HG03354 (cell line): ENCODE results near the gene KRTAP12-1.

Experiments used
- ATAC-seq: cut with Tn5 transposase; IDR thresholded peaks from one replicate; pipeline ENCODE4 v1.9.1; 2021; ENCODE audit warnings: mild to moderate bottlenecking; ENCODE audit not compliant: unreplicated experiment, poor library complexity, severe bottlenecking

Gene KRTAP12-1

DNA sequence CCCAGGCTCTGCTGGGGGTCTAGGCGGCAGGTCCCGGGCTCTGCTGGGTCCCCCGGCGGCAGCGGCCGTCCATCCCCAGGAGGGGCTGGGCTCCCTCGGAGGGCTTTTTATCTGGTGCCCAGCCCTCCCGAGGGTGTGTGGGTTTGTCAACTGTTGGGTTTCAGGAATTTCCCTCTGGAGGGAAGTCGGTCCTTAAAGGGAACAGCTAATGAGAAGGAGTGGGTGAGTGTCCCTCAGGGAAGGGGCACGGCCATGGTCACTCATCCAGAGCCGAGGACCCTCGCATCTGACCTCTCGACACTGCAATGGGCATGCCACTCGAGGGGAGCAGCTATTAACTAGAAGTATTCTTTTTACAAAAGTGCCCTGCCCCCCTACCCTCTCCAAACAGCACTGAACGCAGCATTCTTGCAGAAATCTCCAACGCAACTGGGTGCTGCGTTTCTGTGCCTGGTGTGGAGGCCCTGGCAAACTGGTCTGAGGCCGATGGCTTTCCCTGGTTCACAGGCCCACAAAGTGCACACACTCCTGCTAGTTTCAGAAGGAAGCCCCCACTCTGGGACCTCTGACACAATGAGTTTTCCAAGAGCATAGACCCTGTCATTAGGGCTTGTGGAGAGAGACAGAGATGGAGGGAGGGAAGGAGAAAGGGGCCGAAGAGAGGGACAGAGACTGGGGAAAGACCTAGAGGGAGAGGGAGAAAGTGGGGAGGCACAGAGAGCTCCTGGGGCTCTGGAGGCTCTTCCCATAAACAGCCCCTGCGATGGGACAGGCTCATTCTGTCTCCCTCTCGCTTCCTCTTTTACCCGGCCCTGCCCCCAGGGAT, 30.5 kb upstream of the KRTAP12-1 start:
- ATAC-seq, result no peak

DNA sequence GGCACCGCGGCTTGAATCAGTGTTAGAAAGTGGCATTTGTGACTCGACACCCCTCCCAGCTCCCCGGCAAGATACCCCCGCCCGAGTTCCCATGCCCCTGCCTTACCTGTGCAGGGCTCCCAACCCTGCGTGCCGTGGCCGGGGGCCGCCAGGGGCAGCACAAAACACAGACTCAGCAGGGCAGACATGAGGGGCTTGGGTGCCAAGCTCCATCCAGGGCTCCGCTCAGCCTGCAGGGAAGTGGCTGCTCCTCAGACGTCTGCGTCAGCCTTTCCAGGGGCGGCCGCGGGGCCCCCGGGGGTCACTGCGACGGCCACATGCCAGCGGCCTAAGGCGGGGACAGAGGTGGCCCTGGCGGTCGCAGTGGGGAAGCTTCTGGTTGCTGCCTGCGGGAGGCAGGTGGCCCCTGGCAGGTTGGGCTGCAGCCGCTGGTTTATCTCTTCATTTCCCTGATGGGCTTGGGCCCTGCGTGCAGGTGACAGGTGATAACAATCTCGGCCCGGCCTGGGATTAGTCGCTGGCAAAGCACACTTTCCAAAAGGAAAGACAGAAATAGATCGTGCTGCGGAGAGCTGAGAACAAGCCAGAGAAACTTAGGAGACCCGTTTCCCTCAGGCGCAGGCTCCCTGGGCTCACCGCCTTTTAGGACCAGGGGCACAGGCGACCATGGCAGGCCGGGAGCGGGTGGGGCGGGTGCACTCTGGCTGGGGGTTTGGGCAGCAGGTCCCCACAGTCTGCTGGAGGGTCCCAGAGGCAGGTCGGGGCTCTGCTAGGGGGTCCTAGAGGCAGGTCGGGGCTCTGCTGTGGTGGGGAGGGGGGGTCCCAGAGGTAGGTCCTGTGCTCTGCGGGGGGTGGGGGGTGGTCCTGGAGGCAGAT, 29.6 kb upstream of the KRTAP12-1 start, which contains the start of gene TSPEAR:
TSS of gene TSPEAR (minus strand) at position 246 of the 876 bp plus-strand sequence. CDS start at position 188, 58 bp downstream.
- ATAC-seq, result no peak

DNA sequence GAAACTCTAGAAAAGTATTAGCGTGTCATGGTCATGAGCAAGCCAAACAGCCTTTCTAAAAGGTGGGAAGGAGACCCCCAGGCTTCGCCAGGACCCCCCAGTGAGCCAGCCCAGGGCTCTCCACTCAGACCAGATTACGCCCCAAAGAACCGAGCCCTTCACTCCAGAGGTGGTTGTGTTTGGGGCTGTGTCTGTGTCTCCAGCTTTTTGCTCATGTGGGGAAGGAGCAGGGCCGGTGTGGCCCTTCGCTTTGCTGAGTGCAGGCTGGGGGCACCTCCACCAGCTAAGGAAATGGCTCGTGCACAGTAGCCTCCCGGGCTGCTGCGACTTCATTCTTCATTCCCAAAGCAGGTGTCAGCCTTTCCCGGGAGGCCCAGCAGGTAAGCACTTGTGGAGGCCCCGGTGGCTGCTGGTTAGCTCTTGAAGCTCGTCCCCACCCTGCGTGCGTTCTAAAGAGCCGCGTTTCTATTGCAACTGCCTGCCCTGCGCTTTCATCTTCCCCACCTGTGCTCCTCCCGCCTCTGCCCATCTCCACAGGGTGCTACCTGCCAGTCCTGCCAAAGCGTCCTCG, 28.9 kb upstream of the KRTAP12-1 start:
- no peak for ATAC-seq

DNA sequence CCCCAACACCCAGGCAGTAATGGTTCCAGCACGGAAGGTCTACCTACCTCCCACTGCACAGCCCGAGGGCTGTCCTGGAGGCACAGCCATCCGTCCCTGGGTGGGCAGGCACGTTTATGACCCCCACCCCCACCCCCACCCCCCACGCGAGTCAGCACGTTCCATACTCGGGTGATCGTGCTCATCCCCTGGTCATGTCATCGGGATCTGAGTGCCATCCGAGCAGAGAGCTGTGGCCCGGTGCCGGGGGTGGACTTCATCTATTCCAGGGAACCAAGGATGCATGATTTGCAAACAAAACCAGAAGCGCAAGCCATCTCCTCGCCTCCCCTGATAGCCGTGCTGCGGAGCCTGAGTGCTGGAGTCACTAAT, 28.3 kb upstream of the KRTAP12-1 start:
- no peak for ATAC-seq

DNA sequence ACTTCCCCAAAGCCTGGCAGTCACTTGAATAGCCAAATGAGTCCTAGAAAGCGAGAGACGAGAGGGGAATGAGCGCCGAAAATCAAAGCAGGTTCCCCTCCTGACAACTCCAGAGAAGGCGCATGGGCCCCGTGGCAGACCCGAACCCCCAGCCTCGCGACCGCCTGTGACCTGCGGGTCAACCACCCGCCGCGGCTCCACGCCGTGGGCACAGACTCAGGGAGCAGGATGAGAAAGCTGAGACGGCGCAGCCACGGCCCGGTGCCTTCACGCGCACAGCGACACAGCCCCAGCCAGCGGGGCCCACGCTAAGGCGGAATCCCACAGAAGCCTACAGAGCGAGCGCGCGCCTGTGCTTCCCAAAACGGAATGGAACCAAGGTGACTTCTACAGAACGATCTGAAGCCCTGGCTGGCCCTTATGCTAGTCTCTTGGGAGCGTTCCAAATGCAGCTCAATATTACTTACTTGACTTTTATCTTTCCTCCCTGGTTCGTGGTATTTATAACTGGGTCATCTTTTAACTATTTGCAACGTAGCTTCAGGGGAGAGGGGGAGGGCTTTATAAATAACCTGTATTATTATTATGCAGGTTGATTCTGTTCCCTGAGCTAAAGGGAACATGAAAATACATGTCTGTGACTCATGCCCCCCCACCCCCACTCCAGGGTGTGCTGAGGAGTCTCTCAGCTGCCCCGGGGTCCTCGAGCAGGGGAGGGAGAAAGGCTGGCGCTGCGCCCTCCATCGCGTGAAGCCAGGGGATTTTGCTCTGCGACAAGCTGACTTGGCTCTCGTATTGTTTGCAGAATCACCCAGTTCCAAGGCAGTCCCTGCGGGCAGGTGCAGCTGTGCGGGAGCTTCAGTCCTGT, 27.7 kb upstream of the KRTAP12-1 start:
- ATAC-seq, result no peak

DNA sequence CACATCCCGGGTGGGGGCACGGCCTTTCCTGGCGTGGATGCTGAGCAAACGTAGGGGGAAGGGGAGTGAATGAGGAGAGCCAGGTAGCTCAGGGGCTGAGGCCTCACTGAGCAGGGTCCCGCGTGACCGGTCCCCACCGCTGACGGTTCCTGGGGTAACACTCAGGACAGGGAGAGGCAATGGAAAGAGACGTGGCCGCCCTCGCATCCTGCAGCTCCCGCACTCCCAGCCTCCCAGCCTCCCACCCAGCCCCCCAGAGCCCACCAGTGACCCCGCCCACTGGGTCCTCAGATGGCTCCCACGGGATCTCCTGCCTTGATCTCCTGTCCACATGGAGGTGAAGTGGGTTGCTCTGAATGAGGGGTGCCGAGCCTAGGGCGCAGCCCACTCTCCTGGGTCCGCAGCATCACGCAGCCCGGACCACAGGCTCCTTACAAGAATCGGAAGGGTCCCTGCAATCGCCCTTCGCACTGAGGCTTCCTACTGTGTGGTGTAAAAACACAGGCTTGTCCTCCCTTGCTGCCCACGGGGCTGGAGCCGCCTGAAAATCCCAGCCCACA, 27.0 kb upstream of the KRTAP12-1 start:
- no peak for ATAC-seq

DNA sequence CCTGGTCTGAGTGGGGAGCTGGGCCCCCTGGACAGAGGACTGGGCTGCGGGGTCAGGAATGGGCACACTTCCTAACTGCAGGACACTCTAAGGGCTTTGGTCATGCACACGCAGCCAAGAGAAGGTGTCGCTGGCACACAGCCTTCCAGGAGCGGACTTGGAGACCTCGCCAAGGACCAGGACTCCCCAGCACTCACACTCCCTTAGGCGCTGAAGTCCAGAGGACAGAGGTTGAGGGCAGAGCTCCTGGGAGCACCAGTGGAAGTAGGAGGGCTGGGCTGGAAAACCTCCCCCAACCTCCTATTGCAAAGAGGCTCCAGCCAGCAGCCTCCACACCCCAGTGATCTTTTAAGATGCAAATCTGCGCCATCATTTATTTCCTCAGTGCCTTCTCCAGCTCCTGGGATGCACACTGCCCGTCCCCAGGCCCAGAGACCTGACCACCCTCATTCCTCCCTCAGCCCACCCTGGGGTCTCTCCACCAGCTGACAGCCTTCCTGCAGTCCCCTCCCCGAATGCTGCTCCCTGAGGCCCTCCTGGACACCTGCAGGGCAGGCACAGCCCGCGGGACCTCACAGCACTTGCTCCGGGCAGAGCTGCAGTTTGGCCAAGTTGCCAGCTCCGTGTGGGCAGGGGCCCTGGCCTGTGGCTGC, 26.4 kb upstream of the KRTAP12-1 start:
- no peak for ATAC-seq

DNA sequence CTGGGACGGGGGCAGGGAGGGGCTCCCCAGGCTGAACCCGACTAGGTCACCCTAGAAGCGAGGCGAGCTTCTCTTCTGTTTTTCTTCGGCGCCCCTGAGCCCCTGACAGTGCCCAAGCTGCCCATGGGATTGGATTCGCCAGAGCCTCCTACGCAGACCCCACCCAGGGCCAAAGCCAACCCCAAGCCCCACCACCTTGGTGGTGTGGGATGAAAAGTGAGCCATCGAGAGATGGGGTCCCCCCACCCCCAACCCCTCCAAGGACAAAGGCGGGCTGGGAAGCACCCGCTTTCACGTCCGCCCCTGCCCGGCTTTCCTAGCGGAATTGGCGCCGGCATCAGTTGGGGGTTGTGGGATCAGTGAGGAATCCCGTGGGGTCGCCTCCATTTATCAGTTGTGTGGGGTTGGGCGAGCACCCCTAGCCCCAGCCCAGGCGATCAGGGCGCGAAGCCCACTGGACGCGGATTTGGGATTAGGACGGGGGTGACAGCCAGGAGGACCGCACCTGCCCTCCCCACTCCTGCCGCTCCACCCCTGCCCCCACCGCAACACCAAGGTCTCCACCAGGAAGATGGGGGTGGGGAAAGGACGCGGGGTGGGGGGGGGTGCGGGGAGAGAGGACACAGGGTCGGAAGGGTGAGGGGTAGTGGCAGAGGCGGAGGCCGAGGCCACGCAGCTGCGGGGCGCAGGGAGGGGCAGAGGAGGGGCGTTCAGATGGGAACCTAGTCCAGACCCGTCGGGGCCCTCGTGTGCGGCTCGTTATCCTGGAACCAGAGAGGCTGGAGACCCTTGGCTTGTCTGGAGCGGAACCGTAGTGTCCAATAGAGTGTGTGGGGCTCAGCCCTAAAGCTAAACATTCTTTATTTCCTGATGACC, 25.0 kb upstream of the KRTAP12-1 start:
- no peak for ATAC-seq

DNA sequence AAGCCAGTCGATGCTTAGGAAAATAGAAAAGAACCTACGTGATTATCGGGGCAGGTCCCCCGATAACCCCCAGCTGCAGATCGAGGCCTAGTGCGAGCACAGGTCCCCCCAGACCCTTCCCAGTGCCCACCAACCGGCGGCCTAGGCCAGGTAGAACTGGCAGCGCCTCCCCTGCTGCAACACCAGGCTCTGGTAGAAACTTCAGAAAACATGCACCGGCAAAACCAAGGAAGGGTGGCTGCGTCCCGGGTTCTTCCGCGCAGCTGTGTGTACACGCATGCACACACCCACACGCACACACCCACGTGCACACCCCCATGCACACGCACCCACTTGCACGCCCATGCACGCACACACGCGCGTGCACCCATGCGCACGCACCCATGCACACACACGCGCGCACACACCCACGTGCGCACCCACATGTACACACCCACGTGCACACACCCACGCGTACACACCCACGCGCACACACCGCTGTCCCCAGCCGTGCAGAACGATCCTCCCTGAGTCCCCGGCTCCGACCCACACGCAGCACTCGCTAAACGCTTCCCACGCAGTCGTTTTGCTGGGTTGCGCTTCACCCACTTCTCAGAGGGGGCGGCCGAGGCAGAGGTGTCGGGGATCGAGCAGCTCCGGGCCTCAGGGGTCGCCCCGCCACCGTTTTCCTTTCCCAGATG, 24.2 kb upstream of the KRTAP12-1 start:
- ATAC-seq, result no peak

DNA sequence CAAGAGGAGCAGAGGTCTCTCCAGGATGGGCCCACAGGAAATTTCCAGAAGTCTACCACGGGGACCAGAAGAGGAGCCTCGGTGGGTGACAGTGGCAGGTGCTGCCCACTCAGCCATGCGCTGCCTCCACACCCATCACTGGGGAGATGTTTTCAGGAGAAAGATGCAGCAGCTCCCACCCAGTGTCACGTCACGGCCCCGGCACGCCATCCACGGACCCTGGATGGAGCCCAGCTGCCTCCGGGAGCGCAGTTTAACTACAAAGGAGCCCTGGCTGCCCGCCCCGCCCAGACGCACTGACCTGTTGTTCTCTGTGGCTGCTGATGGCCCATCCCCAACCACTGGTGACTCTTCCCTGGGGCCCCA, 22.7 kb upstream of the KRTAP12-1 start:
- ATAC-seq, result no peak

DNA sequence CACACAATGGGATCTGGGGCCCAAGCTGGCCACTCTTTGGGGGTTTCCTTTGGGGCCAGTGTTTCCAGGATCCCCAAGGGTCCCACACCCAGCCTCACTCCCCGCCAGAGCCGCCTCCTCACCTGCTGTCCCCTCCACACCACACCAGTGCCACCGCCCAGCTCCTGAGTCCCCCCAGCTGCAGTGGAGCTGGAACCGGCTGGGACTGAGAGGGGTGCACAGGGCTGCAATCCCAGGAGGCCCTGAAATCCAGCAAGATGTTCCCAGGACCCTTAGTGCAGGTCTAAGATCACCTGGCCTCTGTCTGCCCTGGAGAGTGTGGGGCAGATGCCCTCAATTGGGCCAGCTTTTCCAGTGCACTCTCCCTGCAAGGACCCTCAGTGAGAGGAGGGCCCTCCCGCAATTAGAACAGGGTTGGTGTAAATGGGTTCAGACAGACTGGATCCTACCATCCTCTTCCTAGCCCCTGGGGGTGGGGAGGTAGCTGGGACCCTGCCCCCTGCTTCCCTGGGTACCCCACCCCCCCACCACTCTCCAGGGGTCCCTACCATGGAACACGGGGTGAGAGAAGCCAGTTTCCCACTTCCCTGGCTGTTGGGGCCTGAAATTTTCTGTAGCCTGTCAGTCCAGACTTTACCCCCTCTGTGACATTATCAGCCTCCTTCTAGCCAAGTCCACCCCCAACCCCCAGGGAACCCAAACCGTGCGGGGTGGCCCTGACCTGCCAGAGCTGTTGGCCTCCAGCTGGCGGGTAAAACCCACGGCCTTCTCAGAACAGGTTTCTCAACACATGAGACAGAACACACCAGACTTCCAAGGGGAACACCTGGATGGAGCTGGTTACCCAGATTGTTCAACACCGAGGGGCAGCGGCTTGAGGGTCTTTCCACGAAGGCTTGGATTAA, 22.0 kb upstream of the KRTAP12-1 start:
- ATAC-seq, result no peak

DNA sequence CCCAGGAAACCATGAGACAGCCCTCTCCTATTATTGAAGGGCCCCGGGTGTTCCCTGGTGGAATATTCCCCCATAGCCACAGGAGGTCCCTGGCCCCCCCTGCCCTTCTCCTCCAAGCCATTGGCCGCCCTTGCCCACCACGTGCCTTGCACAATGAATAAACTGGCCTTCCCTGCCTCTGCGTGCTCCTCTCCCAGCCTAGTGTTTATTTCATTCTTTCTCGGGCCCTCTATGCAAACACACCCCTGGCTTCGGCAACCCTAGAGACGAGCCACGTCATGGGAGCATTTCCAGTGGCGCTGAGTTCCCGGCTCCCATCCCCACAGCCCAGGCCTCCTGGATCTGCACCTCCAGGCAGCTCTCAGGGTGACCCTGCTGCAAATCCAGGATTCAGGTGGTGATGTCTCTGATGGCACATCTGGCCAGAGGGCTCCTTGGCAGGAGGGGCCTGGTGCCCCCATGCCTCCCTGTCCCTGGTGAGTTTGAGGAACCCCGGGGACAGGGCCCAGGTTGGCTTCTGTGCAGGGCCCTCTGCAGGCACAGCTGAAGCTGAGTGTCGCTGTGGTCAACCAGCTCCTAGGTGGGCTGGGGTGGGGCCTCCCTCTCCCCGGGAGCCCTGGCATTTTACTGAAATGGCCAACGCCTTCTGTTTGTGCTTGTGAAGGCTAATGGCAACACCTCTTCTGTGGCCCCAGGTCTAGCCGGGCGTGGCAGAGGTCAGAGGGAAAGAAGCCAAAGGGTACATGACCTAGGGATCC, 21.2 kb upstream of the KRTAP12-1 start:
- ATAC-seq, result no peak

DNA sequence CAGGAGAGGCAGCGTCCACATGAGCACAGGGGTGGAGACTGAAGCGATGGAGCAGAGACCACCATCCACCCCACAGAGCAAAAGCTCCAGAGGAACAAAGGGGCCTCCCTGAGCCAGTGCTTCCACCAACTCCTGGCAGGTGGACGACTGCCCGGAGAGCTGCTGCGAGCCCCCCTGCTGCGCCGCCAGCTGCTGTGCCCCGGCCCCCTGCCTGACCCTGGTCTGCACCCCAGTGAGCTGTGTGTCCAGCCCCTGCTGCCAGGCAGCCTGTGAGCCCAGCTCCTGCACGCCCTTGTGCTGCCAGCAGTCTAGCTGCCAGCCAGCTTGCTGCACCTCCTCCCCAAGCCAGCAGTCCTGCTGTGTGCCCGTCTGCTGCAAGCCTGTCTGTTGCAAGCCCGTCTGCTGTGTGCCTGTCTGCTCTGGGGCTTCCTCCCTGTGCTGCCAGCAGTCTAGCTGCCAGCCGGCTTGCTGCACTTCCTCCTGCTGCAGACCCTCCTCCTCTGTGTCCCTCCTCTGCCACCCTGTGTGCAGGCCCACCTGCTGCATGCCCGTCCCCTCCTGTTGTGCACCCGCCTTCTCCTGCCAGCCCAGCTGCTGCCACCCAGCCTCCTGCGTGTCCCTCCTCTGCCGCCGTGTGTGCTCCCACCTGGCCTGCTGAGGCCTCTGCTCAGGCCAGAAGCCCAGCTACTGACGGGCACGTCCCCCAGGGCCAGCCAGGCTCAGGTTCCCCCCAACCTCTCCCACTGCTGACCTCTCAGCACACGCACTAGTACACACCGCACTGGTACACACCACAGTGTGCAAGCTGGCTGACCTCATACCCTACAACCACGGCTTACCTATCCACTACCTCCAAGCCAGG, 20.4 kb upstream of the KRTAP12-1 start:
- ATAC-seq, result no peak

DNA sequence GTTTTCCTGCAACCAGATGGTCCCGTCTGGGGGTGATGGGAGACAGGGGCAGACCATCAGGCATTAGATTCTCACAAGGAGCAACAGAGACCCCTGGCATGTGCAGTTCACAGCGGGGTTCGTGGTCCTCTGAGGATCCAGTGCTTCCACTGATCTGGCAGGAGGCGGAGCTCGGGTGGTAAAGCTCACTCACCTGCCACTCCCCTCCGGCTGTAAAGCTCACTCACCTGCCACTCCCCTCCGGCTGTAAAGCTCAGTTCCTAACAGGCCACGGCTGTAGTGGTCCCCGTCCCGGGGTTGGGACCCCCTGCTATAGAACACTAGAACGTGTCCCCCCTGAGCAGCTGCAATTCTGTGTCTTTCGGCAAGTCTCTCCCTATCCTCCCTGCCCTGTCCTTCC, 19.6 kb upstream of the KRTAP12-1 start:
- no peak for ATAC-seq

DNA sequence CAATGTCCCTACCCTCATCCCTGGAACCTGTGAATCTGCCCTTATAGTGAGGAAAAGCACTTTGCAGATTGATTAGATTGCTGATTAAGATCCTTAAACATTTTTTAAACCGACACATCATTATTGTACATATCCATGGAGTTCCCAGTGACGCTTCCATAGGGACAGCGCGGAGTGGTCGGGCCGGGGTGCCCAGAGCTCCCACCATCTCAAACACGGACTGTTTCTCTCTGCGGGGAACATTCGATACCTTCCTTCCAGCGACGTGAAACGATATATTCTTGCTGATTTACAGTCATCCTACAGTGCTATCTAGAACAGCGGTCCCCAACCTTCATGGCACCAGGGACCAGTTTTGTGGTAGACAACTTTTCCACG, 19.0 kb upstream of the KRTAP12-1 start:
- ATAC-seq, result no peak
